HG03521 (cell line): Measurements from ENCODE around the gene TUBB.

Source experiments
- ATAC-seq: cut with Tn5 transposase; IDR thresholded peaks from one replicate; pipeline ENCODE4 v1.9.1; 2021; ENCODE audit warnings: mild to moderate bottlenecking, moderate library complexity; ENCODE audit not compliant: unreplicated experiment

TUBB gene

GRCh38 chr6:30732237-30732943, 12.2 kb downstream of the TUBB start:
- no peak for ATAC-seq

- ATAC-seq: no peak
These were observed 15.6 kb downstream of the TUBB start for GRCh38 chr6:30735668-30736314.

- ATAC-seq: no peak
These were observed 18.4 kb downstream of the TUBB start for GRCh38 chr6:30738532-30738931.

GRCh38 chr6:30740540-30740870, 20.4 kb downstream of the TUBB start:
- no peak for ATAC-seq

GRCh38 chr6:30741063-30741779, 21.1 kb downstream of the TUBB start:
- no peak for ATAC-seq

- no peak for ATAC-seq
These were observed 21.7 kb downstream of the TUBB start for GRCh38 chr6:30741789-30742315.

GRCh38 chr6:30742316-30743098, 22.4 kb downstream of the TUBB start, which contains the start of gene FLOT1:
Gene FLOT1 (minus strand): TSS chr6:30742687. CDS start chr6:30742189, 498 bp downstream.
- ATAC-seq: peak; percentile 72

- ATAC-seq: peak; percentile 10
These were observed 23.2 kb downstream of the TUBB start for GRCh38 chr6:30743099-30744053.

- ATAC-seq: no peak
These were observed 24.1 kb downstream of the TUBB start, which contains the start of gene IER3 for GRCh38 chr6:30744054-30744805. Gene IER3 (minus strand): TSS chr6:30744547. CDS start chr6:30744518, 29 bp downstream.

- no peak for ATAC-seq
These were observed 27.1 kb downstream of the TUBB start for GRCh38 chr6:30747300-30747687.

GRCh38 chr6:30747902-30748769, 28.0 kb downstream of the TUBB start:
- no peak for ATAC-seq

- no peak for ATAC-seq
These were observed 28.8 kb downstream of the TUBB start for GRCh38 chr6:30748851-30749540.

- no peak for ATAC-seq
These were observed 29.6 kb downstream of the TUBB start for GRCh38 chr6:30749554-30750378.

GRCh38 chr6:30750379-30750668, 30.2 kb downstream of the TUBB start:
- no peak for ATAC-seq

- no peak for ATAC-seq
These were observed 32.2 kb downstream of the TUBB start for GRCh38 chr6:30752157-30752927.

GRCh38 chr6:30754631-30755030, 34.5 kb downstream of the TUBB start:
- no peak for ATAC-seq
